Measurements from ENCODE around the gene CENPVL1. TPM values are rescaled to one million over a fixed set of nuclear protein-coding genes. Genes with fewer than 3 reads are reported as not detected.

Gene CENPVL1
- total RNA-seq, 2 donors from 2014 or later = 3.0 TPM; not detected in 1

DNA sequence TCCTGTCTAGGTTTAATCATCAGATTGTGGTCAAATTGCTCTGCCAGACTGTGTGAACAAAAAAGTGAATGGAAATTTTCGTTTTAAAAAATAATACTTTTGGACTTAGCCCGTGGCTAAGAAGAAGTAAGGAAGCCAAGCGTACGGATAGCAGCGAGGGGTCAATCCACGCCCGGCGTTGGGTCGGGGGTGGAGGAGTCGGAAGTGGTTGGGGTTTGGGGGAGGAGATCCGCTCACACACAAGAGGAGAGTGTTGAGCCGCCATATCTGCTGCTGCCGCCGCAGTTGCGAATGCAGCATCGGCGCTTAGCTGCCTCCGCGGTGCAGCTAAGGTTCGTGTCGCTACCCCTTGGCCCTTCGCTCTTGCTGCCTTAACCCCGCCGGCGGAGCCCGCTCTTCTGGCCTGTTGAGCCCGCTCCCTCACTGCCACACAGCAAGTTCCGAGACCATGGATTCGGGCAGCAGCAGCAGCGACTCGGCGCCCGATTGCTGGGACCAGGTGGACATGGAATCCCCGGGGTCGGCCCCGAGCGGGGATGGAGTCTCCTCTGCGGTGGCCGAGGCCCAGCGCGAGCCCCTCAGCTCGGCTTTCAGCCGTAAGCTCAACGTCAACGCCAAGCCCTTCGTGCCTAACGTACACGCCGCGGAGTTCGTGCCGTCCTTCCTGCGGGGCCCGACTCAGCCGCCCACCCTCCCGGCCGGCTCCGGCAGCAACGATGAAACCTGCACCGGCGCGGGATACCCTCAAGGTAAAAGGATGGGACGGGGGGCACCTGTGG lies 33.1 kb downstream of the CENPVL1 start, which contains the start of gene GSPT2:
Gene GSPT2 (plus strand): TSS at position 264 of the 779 bp plus-strand sequence. CDS start 185 bp downstream, at position 449.
- no peaks in the 10 kb centered on the region for H3K36me3 ChIP-seq
- H3K4me1 ChIP-seq (replicated peaks) = no peaks in the 10 kb centered on the region
- H3K9me3 ChIP-seq = no peaks in the 10 kb centered on the region
- peak; percentile 41 for DNase-seq (ENCODE audit: low spot score)
- H3K27me3 ChIP-seq (replicated peaks; ENCODE audit: insufficient read depth) = no peaks in the 10 kb centered on the region
- TF ChIP-seq POLR2AphosphoS5 (IDR thresholded peaks at IDR 0.05) = peak; percentile 64
- TF ChIP-seq, protein P1, sequence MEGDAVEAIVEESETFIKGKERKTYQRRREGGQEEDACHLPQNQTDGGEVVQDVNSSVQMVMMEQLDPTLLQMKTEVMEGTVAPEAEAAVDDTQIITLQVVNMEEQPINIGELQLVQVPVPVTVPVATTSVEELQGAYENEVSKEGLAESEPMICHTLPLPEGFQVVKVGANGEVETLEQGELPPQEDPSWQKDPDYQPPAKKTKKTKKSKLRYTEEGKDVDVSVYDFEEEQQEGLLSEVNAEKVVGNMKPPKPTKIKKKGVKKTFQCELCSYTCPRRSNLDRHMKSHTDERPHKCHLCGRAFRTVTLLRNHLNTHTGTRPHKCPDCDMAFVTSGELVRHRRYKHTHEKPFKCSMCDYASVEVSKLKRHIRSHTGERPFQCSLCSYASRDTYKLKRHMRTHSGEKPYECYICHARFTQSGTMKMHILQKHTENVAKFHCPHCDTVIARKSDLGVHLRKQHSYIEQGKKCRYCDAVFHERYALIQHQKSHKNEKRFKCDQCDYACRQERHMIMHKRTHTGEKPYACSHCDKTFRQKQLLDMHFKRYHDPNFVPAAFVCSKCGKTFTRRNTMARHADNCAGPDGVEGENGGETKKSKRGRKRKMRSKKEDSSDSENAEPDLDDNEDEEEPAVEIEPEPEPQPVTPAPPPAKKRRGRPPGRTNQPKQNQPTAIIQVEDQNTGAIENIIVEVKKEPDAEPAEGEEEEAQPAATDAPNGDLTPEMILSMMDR (IDR thresholded peaks at IDR 0.05) = no peak
- H3K4me3 ChIP-seq = peak within 1 kb of the TSS; percentile 46 to 48
- intact Hi-C loops (cut with DNase I) = no loop called here
- WGBS = 1% methylated on average over 22 of the region's 63 CpGs
- H3K27ac ChIP-seq = peak within 1 kb of the TSS; percentile 31 to 69

DNA sequence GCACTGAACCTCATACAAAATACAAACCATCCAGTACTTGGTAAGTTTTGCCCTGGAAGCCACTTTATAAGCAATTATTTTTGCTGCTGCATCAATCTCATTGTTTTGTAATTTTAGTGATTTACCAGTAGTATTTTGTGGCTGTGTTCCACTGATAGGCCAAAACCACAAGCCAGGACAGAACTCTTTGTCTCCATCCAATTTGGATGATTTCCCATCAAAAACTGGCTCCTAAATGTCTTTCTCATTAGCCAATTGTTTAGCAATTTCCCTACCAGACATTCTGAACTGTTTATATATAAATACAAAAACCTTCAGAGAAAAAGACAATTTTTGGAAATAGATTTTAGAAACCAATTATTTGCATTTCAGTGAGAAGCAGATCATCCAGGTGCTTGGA lies 37.4 kb downstream of the CENPVL1 start:
- H3K27me3 ChIP-seq (replicated peaks; ENCODE audit: insufficient read depth) = no peaks in the 10 kb centered on the region
- no peaks in the 10 kb centered on the region for H3K4me1 ChIP-seq (replicated peaks)
- intact Hi-C loops (cut with DNase I) = no loop called here
- no peaks in the 10 kb centered on the region for H3K36me3 ChIP-seq
- TF ChIP-seq POLR2AphosphoS5 (IDR thresholded peaks at IDR 0.05) (no peak), POLR2A (IDR thresholded peaks at IDR 0.05) (no peak)
- TF ChIP-seq, protein P1 (IDR thresholded peaks at IDR 0.05) = no peak
- no peak overlapping the region for H3K4me3 ChIP-seq
- no peaks in the 10 kb centered on the region for H3K9me3 ChIP-seq
- H3K27ac ChIP-seq = no peak overlapping the region
- no peak for DNase-seq (ENCODE audit: low spot score)

DNA sequence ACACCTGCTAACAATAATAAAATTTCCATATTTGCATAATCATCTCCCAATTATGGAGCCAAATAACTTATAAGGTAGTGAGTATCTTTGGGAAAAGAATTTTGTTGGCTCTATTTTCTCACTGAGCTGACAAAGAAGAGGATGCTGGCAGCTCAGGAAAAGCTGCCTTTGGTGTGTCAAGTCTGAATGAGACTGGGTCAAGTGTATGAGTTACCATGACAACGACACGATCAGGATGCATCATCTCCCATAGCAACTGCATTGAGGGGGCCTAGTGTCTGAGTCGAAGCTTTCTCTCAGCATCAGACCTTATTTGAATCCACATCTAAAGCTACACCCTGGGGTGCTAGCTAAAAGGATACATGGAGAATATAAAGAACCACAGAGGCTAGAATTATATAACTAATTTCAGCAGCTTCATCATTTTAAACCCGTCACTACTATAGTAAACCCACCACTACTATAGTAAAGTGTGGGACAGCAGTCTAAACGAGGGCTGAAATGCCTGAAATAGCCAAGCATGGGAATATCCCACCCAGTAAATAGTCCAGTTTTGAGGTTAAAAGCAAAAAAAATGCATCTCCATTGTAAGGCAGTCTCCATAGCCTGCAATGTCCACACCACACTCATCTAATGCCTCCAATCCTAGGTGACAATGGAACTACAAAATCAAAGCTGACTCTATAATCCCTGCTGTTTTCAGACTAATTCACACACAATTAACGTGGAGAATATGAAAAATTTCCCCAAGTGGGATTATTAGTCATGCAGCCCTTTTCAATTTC lies 48.9 kb downstream of the CENPVL1 start:
- no peaks in the 10 kb centered on the region for H3K27me3 ChIP-seq (replicated peaks; ENCODE audit: insufficient read depth)
- no peaks in the 10 kb centered on the region for H3K36me3 ChIP-seq
- no peaks in the 10 kb centered on the region for H3K9me3 ChIP-seq
- H3K4me3 ChIP-seq = no peak overlapping the region
- no peak overlapping the region for H3K27ac ChIP-seq
- H3K4me1 ChIP-seq (replicated peaks) = no peaks in the 10 kb centered on the region
- WGBS = 59% methylated on average over 6 of the region's 6 CpGs
- no peak for DNase-seq (ENCODE audit: low spot score)
- intact Hi-C loops (cut with DNase I) = no loop called here
- TF ChIP-seq POLR2AphosphoS5 (IDR thresholded peaks at IDR 0.05) (no peak), POLR2A (IDR thresholded peaks at IDR 0.05) (no peak)
- TF ChIP-seq, protein P1 (IDR thresholded peaks at IDR 0.05) = no peak

DNA sequence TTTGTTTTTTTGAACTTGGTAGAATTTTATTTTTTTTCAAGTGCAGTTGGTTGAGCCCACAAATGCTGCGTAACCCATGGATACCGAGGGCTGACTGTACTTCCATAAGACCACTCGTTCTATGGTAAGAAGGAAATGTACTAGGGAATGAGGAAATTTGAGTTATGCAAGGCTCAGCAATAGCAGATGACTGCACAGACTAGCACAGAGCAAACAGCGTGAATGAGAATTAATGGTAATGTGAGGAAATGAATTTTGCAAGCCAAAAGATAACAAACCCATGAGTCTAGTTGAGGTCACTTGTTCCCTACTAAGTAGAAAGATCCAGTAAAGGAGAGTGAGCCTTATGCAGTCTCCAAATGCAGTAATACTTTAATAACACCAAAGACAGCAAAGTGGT lies 50.3 kb downstream of the CENPVL1 start:
- Histone ChIP-seq H3K36me3 (no peaks in the 10 kb centered on the region), H3K27me3 (replicated peaks; ENCODE audit: insufficient read depth) (no peaks in the 10 kb centered on the region), H3K4me1 (replicated peaks) (no peaks in the 10 kb centered on the region), H3K27ac (no peak overlapping the region), H3K4me3 (no peak overlapping the region), H3K9me3 (no peaks in the 10 kb centered on the region)
- TF ChIP-seq POLR2AphosphoS5 (IDR thresholded peaks at IDR 0.05) (no peak), POLR2A (IDR thresholded peaks at IDR 0.05) (no peak)
- TF ChIP-seq, protein P1 (IDR thresholded peaks at IDR 0.05) = no peak
- 85% methylated on average over 4 of the region's 4 CpGs for WGBS
- intact Hi-C loops (cut with DNase I) = no loop called here
- no peak for DNase-seq (ENCODE audit: low spot score)

Other genes starting within 250 kb of the CENPVL1 start
- gene NUDT11, start 213.9 kb upstream of the CENPVL1 start, total RNA-seq = 100 to 1,000 TPM in 1 of 2 donors, 1 to 10 TPM in 1; 3.6 to 114 TPM
- 10 to 100 TPM in 1 of 2 donors, not detected in 1; 27.3 TPM for gene CENPVL3, start 91.6 kb upstream of the CENPVL1 start, total RNA-seq
- 1 to 10 TPM in 1 of 2 donors, not detected in 1; 3.0 TPM for gene CENPVL2, start 27.7 kb upstream of the CENPVL1 start, total RNA-seq
- gene GSPT2, start 32.9 kb downstream of the CENPVL1 start, total RNA-seq = 10 to 100 TPM in 1 of 2 donors, 1 to 10 TPM in 1; 5.9 to 17.4 TPM
- 100 to 1,000 TPM; 138 to 273 TPM for gene MAGED1, start 183.1 kb downstream of the CENPVL1 start, total RNA-seq

Data from prostate gland (tissue), 2 donors.